Mammary epithelial cell (primary cell): ENCODE results near the gene ASPHD2.

ENCODE experiments used
- CTCF ChIP-seq, 2 donors: IDR thresholded peaks in 1 of 2; conservative IDR thresholded peaks in 1 of 2; 2 replicates each; pipeline ENCODE4 v1.5.1; 2011 to 2012; ENCODE audit warnings: inconsistent platforms in 2 of 2, low read length in 2 of 2, mild to moderate bottlenecking in 2 of 2, control low read depth in 1 of 2, low read depth in 1 of 2; ENCODE audit not compliant: insufficient read depth in 1 of 2; ENCODE audit errors: extremely low read depth in 1 of 2
- EZH2 ChIP-seq: IDR thresholded peaks from 2 replicates; pipeline ENCODE4 v1.6.1; 2012; ENCODE audit warnings: low read length, inconsistent platforms, borderline replicate concordance

- no peak for TF ChIP-seq CTCF (conservative IDR thresholded peaks at IDR 0.05 in 1 of 2, IDR thresholded peaks at IDR 0.05 in 1 of 2; ENCODE audit: extremely low read depth in 1 of 2, insufficient read depth in 1 of 2, low read depth in 1 of 2, low read length in 2 of 2)
- TF ChIP-seq EZH2: no peak
These were observed 24.1 kb upstream of the ASPHD2 start for GRCh38 chr22:26404851-26405421.
